Right kidney (tissue), 1 donor: ENCODE results near the gene ESRRB.
"Not testable (repeated sequence)": the region's sequence is repeated elsewhere in the genome, so short reads cannot be mapped to it uniquely, and the experiment has no call there.

Experiments used
- DNase-seq: peaks from one replicate; pipeline ENCODE4 v3.0.0-alpha.2; 2016

ESRRB gene

GRCh38 chr14:76498463-76498935 is 122.6 kb downstream of the ESRRB start:
- DNase-seq: no peak

- DNase-seq: no peak
These were observed 123.0 kb downstream of the ESRRB start for GRCh38 chr14:76498976-76499375.

- DNase-seq: no peak
These were observed 123.5 kb downstream of the ESRRB start for GRCh38 chr14:76499399-76499798.

DNA sequence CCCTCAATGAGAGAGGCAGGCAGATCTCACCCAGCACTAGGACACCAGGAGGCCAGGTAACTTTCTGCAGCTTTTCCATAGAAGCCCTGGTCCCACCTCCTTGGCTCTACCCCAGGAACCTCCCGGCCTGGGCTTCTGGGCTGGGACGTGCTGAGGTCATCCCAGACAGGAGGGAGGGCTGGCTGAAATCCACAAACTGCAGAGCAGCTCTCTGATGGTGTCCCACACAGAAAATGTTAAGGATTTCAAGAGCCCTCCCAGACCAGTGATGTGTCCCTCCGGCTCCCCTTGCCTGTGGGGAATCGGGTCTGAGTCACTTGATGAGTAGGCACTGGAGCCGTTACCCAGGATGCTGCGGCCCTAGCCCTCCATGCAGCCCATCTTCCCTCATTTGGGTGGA is 124.1 kb downstream of the ESRRB start:
- DNase-seq: no peak

- DNase-seq: no peak
These were observed 124.5 kb downstream of the ESRRB start for GRCh38 chr14:76500480-76500879.

GRCh38 chr14:76501156-76501720 is 125.3 kb downstream of the ESRRB start:
- DNase-seq: no peak

DNA sequence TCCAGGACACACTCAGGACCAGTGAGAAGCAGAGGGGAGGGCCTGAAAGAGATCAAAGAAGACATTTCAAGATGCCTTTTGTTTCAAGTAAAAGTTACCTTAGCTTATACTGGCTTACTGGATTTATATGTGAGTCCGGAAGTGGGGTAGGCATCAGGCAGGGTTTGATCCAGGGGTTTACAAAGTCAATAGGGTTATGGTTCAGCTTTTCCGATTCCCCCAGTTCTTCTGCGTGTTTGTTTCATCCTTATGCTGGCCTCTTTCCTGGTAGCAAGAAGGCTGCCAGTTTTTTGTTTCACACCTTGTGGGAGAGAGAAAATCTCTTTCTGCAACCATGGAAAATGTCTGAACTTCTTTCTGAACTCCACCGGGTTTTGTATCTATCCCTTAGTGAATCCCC is 126.3 kb downstream of the ESRRB start:
- DNase-seq: no peak

DNA sequence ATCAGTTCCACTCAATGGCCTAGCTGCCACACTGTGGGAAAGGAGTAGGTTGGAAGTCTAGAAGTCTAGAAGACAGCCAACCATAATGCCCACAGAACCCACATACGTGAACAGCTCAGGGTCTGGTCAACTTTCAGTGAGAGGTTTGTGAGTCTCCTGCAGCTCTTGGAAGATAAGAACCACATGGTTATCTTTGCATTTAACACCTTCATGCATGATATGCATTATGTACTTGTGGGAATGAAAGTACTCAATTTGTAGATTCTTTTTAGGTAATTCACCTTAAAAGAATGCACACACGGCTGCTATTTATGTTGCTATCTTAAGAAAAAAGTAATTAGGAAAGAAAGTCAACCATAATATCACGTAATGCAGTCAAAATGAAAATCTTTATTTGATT is 126.7 kb downstream of the ESRRB start:
- no peak for DNase-seq

GRCh38 chr14:76509311-76509710 is 133.4 kb downstream of the ESRRB start:
- DNase-seq: no peak

- no peak for DNase-seq
These were observed 134.2 kb downstream of the ESRRB start for GRCh38 chr14:76510181-76510580.

DNA sequence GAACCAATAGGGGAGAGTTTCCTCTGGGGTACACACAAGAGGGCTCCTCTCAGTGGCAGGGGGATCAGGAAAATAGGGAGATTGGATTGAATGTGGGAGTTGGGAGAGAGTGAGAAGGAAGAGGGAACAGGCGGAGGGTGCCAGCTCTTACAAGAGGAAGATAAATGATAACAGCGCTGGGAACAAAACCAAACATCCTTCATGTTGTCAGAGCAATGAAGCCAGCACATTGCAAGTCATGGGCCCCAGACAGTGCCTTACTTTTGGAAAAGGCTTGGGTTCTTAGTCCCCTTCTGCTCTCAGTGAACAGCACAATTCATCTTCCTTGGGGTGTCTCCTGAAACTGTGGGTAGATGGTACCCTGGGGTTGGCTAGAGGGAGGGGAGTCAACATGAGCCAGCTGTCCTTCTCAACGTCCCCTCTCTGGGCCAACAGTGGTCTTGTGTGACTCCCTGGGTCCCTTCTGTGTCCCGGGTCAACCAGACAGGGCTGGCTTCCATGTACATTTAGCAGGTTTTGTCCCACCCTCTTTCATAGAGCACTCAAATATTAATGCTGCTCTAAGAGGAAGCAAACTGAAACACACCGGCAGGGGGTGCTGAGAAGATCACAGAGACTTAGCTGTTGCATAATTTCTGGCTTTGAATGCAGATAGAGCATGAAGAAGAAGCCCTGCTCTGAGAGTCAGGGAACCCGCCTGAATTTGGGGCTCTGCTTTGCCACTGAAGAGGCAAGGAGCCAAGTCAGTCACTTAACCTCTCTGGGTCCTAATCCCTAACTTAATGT is 138.5 kb downstream of the ESRRB start:
- DNase-seq: no peak

DNA sequence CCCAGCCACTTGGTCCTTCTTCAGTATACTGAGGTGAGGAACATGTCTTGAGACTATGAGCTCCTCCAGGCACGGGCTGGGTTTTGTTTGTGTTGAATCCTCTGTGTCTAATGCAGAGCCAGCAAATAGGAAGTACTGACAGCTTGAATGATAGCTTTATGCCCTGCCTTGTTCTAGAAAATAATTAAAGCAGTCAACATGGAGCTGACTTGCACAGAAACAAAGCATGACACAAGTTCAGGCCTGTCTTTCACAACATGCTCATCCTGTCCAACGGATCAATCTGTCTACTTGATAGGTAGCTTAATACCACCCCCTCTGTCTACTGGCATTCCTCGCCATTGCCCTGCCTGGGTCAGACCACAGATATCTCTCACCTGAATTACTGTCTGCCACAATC is 140.9 kb downstream of the ESRRB start:
- DNase-seq: no peak

DNA sequence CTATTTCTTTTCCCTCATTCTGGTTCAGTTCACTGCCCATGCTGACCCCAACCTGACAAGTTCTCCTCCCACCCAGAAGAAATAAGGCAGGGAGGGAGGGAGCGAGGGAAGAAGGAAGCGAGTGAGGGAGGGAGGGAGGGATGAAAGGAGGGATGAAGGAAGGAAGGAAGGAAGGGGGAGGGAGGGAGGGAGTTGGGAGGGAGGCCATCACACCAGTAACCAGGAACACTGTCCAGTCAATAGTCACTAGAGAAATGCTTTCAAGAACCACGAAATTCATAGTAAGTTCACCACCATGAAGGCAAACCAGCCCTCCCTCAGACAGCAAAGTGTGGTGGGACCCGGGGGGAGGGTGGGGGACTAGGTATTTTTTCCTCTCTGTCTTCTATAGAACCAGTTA is 142.4 kb downstream of the ESRRB start:
- DNase-seq: no peak

DNA sequence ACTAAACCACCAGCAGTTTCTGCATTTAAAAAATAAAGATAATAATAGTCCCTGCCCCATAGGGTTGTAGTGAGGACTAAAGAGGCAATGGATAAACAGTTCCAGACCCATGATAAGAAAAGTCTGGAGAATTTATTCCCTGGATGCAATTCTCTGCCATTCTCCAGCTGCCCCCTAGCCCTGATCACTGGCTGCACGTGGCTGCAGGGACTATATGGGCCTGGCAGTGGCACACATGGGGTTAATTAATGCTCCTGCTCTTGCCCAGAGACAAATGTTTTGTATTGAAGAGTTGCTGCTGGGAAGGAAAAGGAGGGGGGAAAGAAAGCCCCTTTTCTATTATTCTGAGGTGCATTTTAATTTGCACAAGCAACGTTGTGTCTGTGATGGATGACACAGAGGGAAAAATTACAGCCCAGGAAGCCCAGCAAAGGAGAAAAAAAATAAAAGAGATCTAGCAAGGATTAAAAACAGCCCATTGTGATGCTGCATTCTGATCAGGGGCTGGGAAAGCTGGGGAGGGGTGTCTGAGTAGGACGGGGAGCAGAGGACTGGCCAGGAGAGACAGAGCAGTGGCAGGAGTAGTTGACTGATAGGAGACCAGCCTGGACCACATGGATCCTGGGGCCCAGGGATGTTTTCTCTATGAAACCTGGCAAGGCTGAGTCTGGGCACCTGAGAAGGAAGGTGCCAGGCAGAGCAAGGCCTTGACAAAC is 149.3 kb downstream of the ESRRB start:
- no peak for DNase-seq

- DNase-seq: no peak
These were observed 155.1 kb downstream of the ESRRB start for GRCh38 chr14:76531085-76531484.

- DNase-seq: no peak
These were observed 155.9 kb downstream of the ESRRB start for GRCh38 chr14:76531821-76532318.

GRCh38 chr14:76536636-76537035 is 160.7 kb downstream of the ESRRB start:
- DNase-seq: not testable (repeated sequence)

DNA sequence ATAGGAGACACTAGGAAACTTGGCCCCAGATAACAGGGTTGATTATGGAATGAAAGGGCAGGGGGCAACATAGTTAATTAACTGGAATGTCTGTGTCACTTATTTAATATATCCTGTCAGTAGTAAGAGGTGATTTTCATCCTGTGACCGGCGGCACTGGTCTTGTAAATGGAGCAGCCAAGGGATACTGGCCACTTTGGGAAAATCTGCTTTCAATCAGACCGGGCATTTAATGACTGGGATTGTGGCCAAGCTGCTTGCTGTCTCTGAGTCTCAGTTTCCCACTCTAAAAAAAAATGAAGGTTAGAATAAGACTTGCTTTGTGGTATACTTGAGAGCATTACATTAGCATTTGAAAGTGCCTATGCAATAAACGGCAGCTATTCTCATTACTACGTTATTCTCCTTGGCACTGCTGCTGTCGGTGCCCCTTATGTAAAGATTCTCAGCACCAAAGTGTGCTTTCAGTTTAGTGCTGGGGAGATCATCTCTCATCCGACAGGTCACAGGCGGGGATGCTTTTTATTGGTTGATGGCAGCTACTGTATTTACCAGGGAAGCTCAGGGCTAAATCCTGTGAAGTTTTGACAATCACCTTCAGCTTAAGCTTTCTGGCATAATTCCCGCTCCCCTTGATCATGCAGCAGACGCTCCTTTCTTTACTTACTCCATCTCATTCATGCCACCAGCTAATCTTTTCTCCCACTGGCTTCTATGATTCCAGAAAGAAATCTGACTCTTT is 162.1 kb downstream of the ESRRB start:
- DNase-seq: no peak

DNA sequence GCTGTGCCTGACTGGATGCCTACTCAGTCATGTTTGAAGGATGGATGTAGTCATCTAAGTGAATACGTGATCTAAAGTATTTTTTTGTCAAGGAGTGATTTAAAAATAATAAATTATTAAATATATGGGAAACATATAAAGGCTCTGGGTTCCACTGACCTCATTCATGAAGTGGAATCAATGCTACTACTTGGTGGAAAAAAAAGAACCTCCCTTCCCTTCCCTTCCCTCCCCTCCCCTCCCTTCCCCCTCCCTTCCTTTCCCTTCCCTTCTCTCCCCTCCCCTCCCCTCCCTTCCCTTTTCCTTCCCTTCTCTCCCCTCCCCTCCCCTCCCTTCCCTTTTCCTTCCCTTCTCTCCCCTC is 162.7 kb downstream of the ESRRB start:
- no peak for DNase-seq

DNA sequence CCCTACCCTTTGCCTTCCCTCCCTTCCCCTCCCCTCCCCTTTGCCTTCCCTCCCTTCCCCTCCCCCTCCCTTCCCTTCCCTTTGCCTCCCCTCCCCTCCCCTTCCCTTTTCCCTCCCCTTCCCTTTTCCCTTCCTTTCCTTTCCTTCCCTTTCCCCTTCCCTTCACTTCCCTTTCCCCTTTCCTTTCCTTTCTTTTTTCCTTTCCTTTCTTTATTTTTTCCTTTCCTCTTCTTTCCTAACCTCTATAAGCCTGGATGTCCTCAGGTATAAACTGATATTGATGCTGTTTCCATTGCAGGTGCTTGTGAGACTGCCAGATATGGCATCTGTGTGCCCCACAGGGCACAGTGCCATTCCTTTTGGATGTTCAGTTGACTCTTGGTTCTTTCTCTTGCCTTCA is 163.2 kb downstream of the ESRRB start:
- DNase-seq: no peak

- peak; percentile 55 for DNase-seq
These were observed 165.8 kb downstream of the ESRRB start for GRCh38 chr14:76541594-76542219.
